GM19324 (cell line): ENCODE data around the gene CSRP3.

Source experiments
- ATAC-seq: cut with Tn5 transposase; IDR thresholded peaks from one replicate; pipeline ENCODE4 v1.9.1; 2021; ENCODE audit warnings: mild to moderate bottlenecking, moderate library complexity; ENCODE audit not compliant: unreplicated experiment, low FRiP score

Gene CSRP3

DNA sequence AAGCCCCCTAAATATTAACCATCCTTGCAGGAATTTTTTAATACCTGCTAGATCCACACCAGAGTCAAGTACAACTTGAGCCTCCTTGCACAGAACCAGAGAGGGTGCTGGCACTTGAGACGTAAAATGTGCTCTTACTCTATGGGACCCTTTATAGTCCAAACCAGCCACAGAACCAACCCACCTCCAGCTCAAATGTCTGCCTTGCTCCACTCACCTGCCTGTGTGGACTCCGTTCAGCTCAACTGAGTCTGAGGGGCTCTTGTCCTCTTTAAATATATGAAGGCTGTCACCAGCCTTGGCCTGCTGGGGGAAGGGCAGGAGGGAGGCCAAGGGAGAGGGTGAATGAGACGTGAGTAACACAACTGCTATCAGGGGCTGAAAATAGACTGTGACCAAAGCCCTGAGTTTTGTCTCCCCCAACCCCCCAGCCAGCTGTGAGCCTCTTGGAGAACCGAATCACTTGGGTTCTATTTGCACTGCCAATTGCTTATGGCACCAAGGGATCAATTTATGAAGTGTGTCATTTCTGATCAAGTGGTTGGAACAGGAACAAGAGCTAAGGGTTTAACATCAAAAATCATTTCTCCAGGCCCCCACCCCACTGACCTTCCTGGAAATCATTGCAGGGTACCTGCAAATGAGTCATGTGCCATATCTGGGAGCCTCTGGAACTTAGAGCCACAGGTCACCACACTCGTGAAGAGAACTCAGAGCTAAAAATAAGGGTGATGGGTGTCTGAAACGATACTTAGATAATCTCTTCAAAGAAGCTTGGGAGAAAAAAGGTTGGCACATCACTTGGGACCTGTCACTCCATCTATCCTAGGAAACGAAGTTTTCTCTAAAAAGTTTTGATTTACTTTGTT, at the start of gene CSRP3:
CSRP3 (minus strand) TSS at position 247 of the 869 bp plus-strand sequence. CDS start 9,535 bp downstream, outside the sequence.
- no peak for ATAC-seq

DNA sequence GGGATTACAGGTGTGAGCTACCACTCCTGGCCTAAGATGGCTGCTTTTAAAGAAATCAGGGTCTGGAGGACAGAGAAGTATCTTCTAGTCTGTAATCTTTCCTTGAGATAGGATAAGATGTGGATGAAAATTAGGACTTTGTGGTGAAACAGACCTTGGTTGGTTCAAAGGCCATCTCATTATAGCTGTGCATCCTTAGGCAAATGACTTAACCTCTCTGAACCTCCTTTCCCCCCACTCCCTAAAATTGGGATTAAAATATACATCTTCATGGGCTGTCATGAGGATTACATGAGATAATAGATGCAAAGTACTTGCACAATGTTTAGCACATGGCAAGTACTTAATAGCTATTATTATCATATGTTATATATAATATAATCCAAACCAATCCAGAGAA, 49.8 kb upstream of the CSRP3 start:
- no peak for ATAC-seq

DNA sequence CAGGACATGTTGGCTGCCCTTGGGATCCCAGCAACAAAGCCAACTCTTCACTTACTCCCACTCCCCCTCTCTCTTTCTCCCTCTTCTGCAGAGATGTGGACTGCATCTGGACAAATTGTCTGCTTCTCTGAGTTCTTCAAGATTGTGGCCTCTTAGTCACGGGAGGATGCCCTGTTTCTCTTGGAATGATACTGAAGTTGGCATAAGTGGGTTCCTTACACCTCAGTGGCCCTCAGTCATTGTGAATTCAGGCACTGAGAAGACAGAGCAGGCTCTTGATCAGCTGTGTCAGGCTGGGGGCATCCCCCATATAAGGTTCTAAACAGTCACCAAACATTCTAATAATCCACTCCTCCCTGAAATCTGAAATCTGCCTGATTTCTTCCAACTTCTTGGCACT, 45.0 kb upstream of the CSRP3 start:
- ATAC-seq = no peak

DNA sequence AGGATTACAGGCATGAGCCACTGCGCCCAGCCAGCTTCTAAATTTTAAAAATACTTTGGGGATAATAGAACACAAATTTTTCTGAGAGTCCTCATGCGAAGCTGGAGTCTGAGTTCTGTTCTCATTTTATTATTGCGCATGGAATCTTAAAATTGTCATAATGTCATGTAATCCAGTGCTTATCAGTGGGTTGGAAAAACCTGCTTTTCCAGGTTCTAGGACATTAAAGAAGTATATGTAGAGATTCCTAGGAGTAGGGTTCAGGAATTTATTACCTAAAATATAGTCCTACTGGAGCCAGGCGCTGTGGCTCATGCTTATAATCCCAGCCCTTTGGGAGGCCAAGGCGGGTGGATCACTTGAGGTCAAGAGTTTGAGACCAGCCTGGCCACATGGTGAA, 43.6 kb upstream of the CSRP3 start:
- no peak for ATAC-seq

DNA sequence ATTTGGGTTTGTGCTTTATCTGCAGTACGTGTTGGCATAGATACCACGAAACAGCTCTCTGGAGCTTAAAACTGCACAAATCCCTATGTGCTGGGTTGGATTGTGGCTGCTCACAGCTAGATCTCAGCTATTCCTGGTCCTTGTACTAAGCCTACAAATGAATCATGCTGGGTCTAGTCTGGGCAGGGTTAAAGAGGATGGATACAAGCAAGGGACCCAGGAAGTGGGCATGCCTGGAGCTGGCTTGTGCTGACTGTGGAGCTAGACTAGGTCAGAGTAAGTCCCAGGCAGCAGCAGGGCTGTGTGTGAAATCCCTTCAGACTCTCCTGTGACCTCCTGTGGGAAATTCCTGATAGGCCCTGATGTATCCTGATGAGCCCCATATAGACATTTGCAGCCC, 42.8 kb upstream of the CSRP3 start:
- ATAC-seq = no peak

DNA sequence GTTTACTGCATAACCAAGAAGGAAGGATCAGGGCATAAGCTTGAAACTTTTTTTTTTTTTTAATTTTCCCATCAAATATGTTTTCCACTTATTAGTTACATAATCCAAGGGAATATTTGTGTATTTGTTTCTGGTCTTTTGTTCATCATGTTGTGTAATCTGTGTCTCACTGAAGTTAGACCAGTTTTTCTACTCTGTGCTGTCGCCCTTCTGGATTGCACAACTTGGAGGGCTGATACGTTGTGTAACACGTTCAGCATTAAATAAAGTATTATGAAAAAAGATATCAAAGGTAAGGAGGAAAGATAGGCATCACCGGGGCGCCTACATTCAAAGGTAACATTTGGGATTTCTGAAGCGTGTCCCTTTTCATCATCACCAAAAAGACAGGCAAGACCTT, 42.3 kb upstream of the CSRP3 start:
- no peak for ATAC-seq

DNA sequence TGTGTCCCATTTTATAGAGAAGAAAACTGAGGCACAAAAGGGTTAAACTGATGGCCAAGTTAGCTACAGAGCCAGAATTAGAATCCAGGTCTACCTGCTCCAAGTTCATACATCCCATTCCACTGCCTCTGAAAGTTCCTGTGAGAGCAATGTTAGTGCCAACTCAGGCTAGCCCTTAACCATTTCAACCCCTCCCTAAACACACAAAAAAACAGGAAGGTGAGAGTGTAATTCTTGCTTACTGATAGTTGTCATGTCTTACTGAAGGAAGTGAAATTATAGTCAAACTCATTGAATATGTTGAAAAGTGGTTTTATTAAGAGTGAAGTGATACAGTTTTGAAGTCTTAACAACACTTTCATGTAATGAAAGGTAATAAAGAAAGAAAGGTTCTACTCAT, 41.8 kb upstream of the CSRP3 start:
- no peak for ATAC-seq

DNA sequence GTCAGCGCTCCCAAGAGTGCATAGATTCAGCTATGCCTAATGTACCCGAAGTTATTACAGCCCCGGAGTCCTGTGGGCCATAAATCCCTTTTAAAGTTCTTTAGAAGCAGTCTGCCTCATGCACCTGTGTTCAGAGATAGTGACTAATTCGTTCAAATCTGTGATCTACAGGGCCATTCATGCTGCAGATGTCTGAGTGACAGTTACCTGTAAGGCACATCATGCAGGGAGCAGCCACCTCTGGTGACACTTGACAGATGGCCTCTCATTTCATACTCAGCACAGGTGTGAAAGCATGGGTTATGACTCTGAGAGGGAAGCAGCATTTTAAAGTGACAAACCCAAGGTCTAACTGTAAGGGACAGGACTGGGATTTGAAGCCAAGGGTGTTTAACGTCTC, 41.4 kb upstream of the CSRP3 start:
- ATAC-seq = no peak

DNA sequence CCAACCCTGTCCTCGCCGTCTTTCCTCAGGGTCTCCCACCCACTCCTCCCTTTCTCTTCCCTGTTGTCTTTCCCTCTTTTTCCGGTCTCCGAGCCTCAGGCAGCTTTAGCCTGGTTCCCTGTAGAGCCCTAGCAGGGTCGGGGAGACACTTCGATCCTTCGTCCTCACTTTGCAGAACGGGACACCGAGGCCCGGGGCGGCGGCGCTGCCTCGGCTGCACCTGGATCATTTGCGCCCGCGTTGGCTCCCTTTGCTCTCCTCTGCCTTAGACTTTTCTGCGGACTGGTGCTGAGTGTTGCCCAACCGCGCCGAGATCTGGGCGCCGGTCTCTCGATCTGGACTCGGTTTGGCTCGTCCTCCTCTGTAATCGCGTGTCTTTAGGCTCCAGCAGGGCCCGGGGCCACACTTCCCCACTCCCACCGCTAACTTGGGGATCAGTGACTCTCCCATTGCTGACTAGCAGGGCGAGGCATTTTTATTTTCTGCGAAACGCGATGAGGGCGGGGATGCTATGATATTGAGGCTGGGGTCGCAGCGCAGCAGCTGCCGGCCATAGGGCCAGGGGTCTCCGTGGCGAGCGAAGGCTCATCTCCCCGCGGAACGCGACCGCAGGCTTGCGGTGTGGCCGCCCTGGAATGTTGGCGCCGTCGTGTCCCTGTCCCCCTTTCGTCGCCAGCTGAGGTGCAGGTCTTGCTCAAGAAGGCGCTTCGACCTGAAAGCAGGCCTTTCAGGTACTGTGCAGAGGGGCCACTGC, 40.6 kb upstream of the CSRP3 start:
- no peak for ATAC-seq

DNA sequence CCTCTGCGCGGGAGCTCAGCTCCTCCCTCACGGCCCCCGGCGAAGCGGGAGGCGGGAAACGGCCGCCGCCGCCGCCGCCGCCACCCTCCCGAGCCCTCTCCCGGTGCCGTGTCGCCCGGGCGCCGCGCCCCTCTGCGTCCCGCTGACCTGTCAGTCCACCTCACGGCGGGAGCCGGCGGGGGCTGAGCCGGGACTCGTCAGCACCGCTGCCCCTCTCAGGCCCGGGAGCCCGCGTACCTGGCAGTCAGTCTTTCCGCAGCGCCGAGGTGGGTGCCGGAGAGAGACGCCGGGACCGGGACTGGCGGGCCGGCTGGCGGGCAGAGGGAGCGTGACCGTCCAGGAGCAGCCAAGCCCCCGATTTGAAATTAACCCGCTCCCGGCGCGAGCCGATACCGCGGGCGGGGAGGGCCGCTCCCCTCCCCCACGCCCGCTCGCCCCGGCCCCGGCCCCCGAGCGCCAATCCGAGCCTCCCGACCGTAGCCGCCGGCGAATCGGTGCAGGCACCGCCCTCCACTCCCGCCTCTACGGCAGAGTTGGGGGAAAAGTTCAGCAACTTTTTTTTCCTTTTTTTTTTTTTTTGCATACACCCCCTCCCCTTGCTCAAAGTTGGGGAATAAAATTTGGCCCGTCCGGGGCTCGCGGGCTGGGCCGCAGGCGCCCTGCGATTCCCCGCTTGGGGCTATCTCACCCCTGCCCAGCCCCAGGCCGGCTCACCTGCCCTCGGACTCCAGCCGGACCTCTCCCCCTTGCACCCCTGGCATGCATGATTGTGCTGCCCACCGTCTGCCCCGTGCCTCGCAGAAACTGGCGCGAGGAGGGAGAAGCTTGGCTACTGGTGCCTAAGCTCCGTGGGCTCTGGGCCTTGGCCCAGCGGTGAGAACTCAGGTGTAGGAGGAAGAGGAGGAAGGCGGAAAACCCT, 39.7 kb upstream of the CSRP3 start:
- peak; percentile 26 for ATAC-seq

DNA sequence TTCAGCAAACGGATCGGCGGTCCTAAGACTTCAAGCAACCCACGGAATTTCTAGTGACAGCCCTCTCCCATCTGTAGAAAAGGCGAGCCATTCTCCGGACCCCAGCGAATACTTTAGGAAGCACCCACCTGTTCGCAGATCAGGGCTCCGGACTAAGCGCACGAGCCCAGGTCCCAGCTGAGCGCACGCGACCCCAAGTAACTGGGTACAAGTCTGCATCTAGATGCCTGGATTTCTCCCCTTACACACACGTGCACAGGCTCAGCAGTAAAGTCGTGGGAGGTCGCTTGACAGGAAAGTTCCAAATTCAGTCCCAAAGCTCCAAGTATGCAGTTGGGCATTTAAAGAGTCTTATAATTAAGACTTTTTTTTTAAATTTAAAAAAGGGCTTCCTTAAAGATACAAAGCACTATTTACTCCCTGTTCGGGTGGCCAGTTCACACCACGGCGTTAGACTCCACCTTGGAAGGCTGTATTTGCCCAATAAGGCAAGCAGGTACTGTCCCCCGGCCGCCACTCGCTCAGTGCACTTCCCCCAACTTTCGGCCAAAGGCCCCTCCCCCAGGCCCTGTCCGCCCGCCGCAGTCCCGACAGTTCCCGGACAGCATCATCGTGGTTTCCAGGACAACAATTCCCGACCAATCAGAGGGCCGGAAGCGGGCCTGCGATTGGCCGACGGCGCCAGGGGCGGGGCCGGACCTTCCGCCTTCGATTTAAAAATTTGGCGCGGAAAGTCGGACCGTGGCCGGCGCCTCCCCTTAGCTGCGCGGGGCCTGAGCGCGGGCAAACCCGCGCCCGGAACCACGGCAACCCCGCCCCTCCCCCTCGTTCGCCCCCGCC, 38.9 kb upstream of the CSRP3 start, which contains the start of gene E2F8:
E2F8 (minus strand) TSS at position 526 of the 840 bp plus-strand sequence. CDS start 824 bp downstream, outside the sequence.
- ATAC-seq = peak; percentile 93

DNA sequence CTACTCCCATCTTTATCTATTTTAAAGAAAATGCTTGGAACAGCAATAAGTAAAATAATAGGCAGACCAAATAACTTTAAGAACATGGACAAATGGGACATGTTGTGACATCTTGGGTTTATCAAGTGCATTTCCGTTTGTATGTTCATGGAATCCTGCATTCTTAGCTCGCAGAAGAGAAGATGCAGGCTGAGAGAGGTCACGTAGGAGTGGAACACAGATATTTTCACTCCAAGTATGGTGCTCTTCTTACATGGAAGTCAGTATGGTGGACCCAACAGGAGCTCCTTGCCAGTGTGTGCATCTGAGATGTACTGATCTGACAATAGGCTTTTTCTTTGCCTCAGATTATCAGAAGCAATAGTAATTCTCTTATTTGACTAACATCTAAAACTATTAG, 37.3 kb upstream of the CSRP3 start:
- no peak for ATAC-seq

DNA sequence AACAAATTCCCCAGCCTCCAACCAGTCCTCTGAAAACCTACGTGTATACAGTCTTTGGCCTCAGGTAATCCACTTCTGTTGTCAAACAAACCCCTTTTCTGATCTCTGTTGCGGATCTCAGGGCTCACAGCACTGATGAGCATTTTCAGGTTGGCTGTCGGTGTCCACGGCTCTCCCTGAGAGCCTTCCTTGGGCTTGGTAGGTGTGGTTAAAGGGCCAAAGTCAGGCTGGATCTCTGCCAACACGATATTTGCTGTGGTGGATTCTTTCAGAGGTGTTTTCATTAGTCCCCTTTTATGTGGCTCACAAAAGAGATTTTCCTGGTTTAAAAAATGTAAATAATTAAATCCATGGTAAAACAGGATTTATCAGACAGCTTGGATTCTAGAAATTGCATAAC, 36.0 kb upstream of the CSRP3 start:
- no peak for ATAC-seq

DNA sequence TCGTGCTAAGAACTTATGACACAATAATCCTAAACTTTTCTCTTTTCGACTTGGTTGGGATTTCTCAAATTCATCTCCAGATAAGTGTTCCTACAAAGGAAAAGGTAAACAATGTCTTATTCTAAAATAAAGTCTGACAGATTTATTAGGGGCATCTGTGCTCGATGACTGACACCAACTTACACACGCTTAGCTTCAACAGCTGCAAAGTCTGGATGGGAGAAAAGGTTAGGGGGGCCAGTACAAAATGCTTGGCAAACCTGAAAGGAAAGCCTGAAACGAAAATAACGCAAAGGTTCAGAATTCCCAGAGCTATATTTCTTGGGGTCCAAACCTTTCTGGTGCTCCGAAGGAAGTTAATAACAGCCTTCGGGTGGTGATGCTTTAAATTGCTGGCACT, 35.6 kb upstream of the CSRP3 start:
- no peak for ATAC-seq

DNA sequence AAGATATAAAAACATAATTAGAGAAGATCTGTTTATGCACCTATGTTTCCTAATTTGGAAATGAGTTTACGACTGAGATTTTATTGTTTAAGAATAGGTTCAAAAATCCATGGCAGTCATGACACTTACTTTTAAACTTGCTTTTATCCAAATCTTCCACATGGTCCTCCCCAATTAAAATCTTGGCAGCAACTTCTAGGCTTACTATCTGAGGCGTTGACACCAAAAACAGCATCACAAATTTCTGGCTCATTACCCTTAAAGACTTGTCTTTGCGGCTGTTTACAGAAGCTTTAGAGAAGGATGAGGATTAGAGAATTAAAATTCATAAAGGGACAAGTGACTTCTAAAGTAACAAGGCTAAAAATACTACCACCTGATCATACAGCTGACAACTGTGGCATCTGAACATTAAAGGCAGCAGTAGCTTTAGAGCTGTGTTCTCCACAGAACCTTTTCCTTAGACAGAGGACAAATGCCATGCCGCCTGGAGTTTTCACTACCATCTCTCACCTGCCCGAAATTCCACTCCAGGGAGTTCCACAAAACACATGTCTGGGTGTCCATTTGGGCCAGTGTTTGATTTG, 32.5 kb upstream of the CSRP3 start:
- no peak for ATAC-seq

DNA sequence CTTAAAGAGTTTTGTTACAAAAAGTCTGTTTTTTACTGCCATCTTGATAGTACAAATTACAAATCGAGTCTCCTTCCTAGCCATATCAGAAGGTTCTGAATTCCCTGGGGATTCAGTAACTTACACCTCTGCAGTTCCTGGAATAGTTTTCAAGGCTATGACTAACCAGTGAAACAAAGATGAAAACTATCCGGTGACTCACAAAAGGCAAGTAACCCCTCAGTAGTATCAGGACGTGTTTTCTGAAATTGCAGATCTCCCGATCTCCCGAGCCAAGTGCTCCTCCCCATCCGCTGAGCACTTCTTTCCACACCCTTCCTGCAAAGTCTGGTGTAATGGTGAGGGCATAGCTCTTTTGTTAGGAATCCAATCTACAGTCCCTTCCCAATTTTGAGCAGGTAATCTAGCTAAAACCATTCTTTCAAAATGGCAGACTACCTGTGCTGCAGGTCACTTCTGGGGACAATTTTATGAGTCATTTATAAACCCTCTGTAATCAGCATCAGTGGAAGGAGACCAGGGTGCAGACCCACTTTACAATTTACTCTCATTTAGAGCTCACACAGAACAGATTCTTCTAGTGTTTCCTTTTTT, 31.2 kb upstream of the CSRP3 start:
- no peak for ATAC-seq

DNA sequence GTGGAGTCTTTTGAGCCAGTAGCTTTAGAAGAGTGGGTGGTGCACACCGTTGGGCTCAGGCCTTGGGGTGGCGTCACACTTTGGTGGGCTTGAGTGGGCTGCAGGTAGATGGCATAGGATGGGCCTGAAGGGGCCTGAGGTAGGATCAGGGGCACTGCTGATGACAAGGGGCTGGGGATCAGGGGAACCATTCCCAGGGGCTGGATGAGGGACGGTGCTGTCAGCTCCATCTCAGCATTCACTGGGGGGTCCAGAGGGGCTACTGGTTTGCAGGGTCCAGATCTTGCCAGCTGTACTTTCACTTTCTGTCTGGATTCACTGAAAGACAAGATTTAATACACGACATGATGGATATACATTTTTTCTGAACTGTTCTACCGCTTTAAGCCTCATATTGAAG, 27.9 kb upstream of the CSRP3 start:
- ATAC-seq = no peak

DNA sequence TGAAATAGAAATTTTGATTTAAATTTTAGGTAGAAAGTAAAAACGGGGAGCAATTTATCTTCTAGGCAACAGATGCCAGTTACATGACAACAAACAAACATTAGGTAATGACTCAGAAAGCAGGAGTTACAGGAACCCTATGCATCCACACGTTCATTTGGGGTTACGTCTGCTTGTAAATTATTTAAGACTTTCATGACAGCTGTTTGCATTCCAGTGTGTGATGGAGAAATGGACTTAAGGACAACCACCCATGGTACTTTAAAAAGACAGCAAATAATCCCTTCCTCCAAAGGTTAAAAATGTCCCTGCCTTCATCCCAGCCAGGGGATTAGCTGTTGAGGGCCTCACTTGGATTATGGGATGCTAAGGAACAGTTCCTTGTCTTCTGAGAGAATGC, 27.2 kb upstream of the CSRP3 start:
- ATAC-seq = no peak
